ENCODE data around the gene SLC45A2.
A peak's percentile ranks its signal among the peaks of the same experiment; 100 is the strongest.

SLC45A2 gene

DNA sequence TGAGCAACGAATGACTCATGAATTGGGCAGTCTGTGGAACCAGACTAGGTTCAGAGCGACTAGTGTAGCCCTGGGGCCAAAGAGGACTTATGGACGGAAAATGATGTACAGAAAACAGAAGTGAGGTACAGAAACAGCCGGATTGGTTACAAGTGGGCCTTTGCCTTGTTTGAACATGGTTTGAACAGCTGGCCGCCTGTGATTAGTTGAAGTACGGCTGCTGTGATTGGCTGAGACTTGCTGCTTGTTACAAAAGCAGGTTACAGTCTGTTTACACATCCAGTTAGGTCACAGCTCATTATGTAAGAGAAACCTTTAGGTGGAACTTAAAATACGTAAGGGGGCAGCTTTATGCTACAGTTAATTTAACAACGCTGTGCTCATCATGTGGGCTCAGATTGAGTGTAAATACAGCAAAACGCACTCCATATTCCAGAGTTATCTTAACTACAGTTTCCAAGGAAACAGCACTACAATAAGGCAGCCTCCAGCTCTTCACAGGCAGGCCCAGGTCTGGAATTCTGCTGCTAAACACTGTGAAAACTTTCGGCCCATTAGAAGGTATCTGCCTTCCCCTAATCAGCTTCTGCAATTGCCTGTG is 16.8 kb upstream of the SLC45A2 start:
- no peak overlapping the region for H3K4me3 ChIP-seq (ENCODE audit: low read depth, low read length)
- TF ChIP-seq CTCF (IDR thresholded peaks at IDR 0.05; ENCODE audit: low read depth, low read length) = no peak

DNA sequence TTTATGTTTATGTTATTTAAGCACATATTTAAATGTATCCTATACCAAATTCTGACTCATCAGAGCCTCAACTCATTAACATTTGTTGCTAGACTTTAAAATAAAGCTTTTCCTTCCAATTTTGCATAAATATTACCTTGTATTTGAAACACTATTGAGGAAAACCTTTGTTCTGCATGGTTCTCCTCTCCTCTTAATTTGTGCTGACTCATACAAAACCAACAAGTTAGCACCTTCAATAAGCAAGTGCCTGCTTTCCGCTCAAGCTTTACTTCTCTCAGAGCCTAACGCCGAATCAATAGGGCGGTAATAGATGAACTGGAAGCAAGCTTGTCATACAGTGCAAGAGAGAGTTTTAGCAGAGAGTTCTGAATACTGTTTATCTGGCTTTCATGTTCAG is 15.5 kb upstream of the SLC45A2 start:
- TF ChIP-seq CTCF (IDR thresholded peaks at IDR 0.05; ENCODE audit: low read depth, low read length) = no peak
- H3K4me3 ChIP-seq (ENCODE audit: low read depth, low read length) = no peak overlapping the region

GRCh38 chr5:33997331-33997983 is 13.0 kb upstream of the SLC45A2 start:
- TF ChIP-seq CTCF (IDR thresholded peaks at IDR 0.05; ENCODE audit: low read depth, low read length) = peak; percentile 55
- H3K4me3 ChIP-seq (ENCODE audit: low read depth, low read length) = no peak overlapping the region

DNA sequence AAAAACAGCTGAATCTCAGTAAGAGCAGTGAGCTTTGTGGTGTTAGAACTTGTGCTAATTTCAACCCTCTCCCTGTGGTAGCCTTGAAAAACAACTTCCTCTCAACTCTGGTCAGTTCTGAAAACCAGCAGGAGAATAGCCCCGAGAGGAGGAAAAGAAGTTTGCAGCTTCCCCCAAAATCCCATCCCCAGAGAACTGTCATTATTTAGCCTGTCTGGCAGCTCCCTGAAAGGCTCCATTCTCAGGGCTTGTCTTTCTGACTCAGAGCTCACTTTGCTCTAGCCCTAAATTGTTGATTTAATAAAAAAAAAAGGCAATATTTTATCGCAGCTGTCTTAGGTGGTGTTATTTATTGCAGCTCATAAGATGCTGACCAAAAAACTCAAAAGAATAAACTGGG is 11.4 kb upstream of the SLC45A2 start:
- no peak overlapping the region for H3K4me3 ChIP-seq (ENCODE audit: low read depth, low read length)
- TF ChIP-seq CTCF (IDR thresholded peaks at IDR 0.05; ENCODE audit: low read depth, low read length) = no peak

DNA sequence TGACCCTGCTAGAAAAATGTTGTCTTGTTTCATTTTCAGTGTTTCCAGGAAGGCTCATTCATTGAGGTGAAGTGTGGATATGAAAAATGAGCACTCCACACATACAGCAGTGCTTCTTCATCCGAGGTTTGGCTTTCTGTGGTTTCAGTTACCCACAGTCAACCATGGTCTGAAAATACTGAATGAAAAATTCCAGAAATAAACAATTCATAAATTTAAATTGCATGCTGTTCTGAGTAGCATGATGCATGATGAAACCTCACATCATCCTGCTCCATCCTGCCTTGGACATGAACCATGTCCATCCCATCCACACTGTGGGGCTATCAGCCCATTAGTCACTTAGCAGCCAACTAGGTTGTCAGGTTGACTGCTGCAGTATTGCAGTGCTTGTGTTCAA is 10.4 kb upstream of the SLC45A2 start:
- no peak for TF ChIP-seq CTCF (IDR thresholded peaks at IDR 0.05; ENCODE audit: low read depth, low read length)

DNA sequence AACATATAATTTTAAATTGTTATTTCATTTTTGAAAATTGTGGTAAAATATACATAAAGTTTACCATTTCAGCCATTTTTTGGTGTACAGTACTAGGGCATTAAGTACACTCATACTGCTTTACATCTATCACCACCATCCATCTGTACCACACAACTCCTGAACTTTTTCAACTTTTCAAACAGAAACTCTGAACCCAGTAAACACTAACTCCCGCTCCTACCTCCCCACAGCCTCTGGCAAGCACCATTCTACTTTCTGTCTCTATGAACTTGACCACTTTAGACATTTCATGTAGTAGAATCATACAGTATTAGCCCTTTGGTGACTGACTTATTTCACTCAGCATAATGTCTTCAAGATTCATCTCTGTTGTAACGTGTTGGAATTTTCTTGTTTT is 8.4 kb upstream of the SLC45A2 start:
- no peak for TF ChIP-seq CTCF (IDR thresholded peaks at IDR 0.05; ENCODE audit: low read depth, low read length)

More for the DNA sequence above, 10.4 kb upstream of the SLC45A2 start:
- no peak overlapping the region for H3K4me3 ChIP-seq (ENCODE audit: low read depth, low read length)

DNA sequence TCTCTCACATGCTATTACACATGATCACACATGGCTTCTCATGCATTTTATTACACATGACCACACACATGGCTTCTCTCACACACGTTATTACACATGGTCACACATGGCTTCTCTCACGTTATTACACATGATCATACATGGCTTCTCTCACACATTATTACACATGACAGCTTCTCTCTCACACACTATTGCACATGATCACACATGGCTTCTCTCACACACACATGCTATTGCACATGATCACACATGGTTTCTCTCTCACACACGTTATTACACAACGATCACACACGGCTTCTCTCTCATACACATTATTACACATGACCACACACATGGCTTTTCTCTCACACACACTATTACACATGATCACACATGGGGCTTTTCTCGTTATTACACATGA is 954 bp upstream of the SLC45A2 start:
- TF ChIP-seq CTCF (IDR thresholded peaks at IDR 0.05; ENCODE audit: low read depth, low read length) = no peak
- no peak overlapping the region for H3K4me3 ChIP-seq (ENCODE audit: low read depth, low read length)

More for the DNA sequence above, 8.4 kb upstream of the SLC45A2 start:
- no peak overlapping the region for H3K4me3 ChIP-seq (ENCODE audit: low read depth, low read length)
